Brain microvascular endothelial cell (primary cell): ENCODE results near the gene SH3PXD2A.

Experiments used
- DNase-seq: peaks from one replicate; pipeline ENCODE4 v3.0.0-alpha.2; 2020
- H3K27ac ChIP-seq: fragments of 250-450 bp; sonication (Bioruptor Pico); 2 replicates; pipeline ENCODE4 v1.5.1; 2020; ENCODE audit warnings: mild to moderate bottlenecking, moderate library complexity
- H3K27me3 ChIP-seq: fragments of 250-450 bp; sonication (Bioruptor Pico); replicated peaks from 2 replicates; pipeline ENCODE4 v1.5.1; 2020; ENCODE audit warnings: mild to moderate bottlenecking
- H3K36me3 ChIP-seq: fragments of 250-450 bp; sonication (Bioruptor Pico); replicated peaks from 2 replicates; pipeline ENCODE4 v1.5.1; 2020; ENCODE audit warnings: mild to moderate bottlenecking
- H3K4me3 ChIP-seq: 2 replicates; pipeline ENCODE4 v1.5.1; 2011; ENCODE audit warnings: low read depth, mild to moderate bottlenecking, control low read depth, low read length, moderate library complexity
- in situ Hi-C: cut with HindIII; loops from 2 replicates; pipeline ENCODE4 v1.10.0; 2017; ENCODE audit warnings: low sequenced_read_pairs, low pct_ligation_motif_present
- TF ChIP-seq, protein P1 (sequence below): IDR thresholded peaks from 2 replicates; pipeline ENCODE4 v1.5.1; 2011; ENCODE audit warnings: low read depth, mild to moderate bottlenecking, moderate library complexity, low read length, control low read depth, inconsistent platforms; ENCODE audit errors: missing control alignments

SH3PXD2A gene

DNA sequence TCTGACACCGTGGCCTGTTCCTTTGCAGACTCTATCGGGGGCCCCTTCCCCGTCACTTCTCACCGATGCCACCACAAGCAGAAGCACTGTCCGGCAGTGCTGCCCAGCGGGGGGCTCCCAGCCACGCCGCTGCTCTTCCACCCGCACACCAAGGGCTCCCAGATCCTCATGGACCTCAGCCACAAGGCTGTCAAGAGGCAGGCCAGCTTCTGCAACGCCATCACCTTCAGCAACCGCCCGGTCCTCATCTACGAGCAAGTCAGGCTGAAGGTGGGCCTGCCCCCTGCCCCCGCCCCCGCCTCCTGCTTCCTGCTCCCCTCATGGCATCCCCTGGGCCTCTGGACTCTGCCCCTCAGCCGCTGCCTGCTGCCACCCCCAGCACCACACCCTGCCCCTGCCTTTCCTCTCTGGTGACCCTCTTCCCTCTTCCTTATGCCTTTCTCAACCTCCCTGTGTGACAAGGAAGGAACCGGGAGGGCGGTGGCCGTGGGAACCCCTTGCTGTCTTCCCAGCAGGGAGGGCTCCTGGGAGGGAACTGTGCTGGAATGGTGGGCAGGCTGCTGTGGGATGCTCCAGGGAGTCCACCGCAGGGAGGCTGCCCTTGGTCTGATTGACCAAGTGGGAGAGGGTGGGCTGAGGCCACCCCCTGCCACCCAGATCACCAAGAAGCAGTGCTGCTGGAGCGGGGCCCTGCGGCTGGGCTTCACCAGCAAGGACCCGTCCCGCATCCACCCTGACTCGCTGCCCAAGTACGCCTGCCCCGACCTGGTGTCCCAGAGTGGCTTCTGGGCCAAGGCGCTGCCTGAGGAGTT is 284.3 kb downstream of the SH3PXD2A start:
- no peak overlapping the region for H3K27ac ChIP-seq
- no peak for DNase-seq
- no peak overlapping the region for H3K4me3 ChIP-seq
- no peaks in the 10 kb centered on the region for H3K36me3 ChIP-seq
- in situ Hi-C loops = no loop called here
- peaks cover 45% of the 10 kb centered on the region for H3K27me3 ChIP-seq
- TF ChIP-seq, protein P1, sequence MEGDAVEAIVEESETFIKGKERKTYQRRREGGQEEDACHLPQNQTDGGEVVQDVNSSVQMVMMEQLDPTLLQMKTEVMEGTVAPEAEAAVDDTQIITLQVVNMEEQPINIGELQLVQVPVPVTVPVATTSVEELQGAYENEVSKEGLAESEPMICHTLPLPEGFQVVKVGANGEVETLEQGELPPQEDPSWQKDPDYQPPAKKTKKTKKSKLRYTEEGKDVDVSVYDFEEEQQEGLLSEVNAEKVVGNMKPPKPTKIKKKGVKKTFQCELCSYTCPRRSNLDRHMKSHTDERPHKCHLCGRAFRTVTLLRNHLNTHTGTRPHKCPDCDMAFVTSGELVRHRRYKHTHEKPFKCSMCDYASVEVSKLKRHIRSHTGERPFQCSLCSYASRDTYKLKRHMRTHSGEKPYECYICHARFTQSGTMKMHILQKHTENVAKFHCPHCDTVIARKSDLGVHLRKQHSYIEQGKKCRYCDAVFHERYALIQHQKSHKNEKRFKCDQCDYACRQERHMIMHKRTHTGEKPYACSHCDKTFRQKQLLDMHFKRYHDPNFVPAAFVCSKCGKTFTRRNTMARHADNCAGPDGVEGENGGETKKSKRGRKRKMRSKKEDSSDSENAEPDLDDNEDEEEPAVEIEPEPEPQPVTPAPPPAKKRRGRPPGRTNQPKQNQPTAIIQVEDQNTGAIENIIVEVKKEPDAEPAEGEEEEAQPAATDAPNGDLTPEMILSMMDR = no peak

DNA sequence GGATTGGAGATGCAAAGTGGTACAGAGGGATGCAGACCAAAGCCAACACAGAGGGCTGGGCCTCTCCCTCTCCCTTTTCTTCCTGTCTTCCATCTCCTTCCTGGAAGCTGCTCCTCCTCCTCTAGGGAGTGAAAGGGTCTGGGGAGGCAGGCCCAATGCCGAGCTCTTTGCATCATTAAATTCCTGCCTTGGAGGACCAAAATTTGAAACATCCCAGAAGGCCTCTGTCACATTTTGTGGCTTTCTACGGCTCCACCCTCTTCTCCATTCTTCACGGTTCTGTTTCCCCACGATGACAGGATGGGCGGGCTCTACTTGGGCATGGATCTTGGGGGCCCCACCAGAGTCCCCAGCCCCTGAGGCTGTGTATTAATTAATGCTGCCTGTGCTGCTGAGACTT is 285.5 kb downstream of the SH3PXD2A start:
- in situ Hi-C loops = no loop called here
- peaks cover 44% of the 10 kb centered on the region for H3K27me3 ChIP-seq
- H3K36me3 ChIP-seq = no peaks in the 10 kb centered on the region
- H3K4me3 ChIP-seq = no peak overlapping the region
- no peak for DNase-seq
- no peak overlapping the region for H3K27ac ChIP-seq
- TF ChIP-seq, protein P1 = no peak

DNA sequence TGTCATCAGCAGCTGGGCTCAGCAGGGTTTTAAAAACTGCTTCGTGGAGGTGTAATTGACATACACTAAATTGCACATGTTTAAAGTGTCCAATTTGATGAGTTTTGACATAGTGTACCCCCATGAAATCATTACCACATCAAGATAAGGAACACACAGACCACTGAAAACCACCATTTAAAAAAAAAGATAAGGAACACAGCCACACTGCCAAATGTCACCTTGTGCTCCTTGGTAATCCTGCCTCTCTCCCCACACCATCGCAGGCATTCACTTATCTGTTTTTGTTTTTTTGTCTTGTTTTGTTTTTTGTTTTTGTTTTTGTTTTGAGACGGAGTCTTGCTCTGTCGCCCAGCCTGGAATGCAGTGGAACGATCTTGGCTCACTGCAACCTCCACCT is 286.9 kb downstream of the SH3PXD2A start:
- in situ Hi-C loops = no loop called here
- no peak overlapping the region for H3K27ac ChIP-seq
- no peak for DNase-seq
- peaks cover 44% of the 10 kb centered on the region for H3K27me3 ChIP-seq
- no peak overlapping the region for H3K4me3 ChIP-seq
- H3K36me3 ChIP-seq = no peaks in the 10 kb centered on the region
- TF ChIP-seq, protein P1 = no peak

DNA sequence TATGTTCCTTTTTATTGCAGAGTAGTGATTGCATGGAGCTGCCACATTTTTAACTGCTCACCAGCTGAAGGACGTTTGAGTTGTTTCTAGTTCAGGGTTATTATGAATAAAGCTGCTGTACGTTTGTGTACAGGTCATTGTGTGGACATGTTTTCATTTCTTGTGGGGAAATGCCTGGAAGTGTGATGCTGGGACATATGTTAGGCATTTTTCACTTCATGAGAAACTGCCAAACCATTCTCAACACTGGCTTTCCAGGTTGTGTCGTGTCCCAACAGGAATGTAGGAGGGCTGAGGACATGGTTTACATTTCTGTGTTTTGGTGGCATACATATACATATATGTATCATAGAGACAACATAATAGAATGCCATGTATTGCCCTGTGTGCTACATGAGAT is 288.8 kb downstream of the SH3PXD2A start:
- no peak overlapping the region for H3K27ac ChIP-seq
- peaks cover 39% of the 10 kb centered on the region for H3K27me3 ChIP-seq
- TF ChIP-seq, protein P1 = no peak
- in situ Hi-C loops = no loop called here
- no peak overlapping the region for H3K4me3 ChIP-seq
- no peak for DNase-seq
- no peaks in the 10 kb centered on the region for H3K36me3 ChIP-seq

DNA sequence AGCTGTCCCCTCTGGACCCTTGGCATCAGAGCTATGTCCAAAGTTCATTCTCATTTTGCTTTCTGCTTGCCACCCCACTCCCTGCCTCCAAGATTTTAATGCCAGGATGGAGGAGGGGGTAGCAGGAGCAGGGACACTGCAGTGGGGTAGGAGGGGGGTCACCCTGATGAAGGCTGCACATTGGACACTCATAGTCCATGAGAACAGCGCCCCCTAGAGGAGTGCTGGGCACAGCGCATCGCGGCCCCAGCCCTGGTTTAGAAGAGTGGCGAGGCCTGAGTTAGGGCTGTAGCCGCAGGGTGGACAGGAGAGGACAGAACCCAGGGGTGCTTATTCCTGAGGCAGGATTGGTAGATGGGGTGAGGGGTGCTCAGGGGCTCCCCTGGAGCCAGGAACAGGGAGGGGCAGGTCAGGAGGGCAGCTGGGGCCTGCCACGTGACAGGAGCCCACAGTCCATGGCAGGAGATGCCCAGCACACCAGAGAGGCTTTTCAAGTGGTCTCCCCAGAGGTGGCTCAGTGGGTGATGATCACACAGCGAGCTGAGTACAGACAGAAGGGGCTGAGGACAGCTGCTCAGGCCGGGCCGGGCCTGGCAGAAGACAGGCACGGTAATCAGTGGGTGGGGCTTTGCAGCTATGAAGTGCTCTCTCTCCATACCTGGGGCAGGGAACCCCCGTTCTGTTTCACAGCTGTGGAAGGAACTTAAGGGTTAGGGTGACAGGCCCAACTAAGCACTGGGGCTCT is 290.4 kb downstream of the SH3PXD2A start:
- H3K27ac ChIP-seq = no peak overlapping the region
- peak; percentile 8 for DNase-seq
- no peaks in the 10 kb centered on the region for H3K36me3 ChIP-seq
- peaks cover 43% of the 10 kb centered on the region for H3K27me3 ChIP-seq
- in situ Hi-C loops = no loop called here
- TF ChIP-seq, protein P1 = peak; percentile 79
- H3K4me3 ChIP-seq = no peak overlapping the region
